ENCODE results near the gene LAMC1. TPM values are rescaled to one million over a fixed set of nuclear protein-coding genes. Genes with fewer than 3 reads are reported as not detected.
"Not testable (repeated sequence)": the region's sequence is repeated elsewhere in the genome, so short reads cannot be mapped to it uniquely, and the experiment has no call there.

Gene LAMC1
- total and polyA plus RNA-seq, 12 donors, result 22.1 to 160 (median 115) TPM

GRCh38 chr1:183061194-183061593, 38.0 kb downstream of the LAMC1 start:
- intact Hi-C loops (cut with DNase I), result no loop called here
- Histone ChIP-seq H3K9me3 (peaks cover 0 to 3% (median 0%) of the 10 kb centered on the region in 11 donors), H3K27ac (peak overlapping the region in 2 of 10 donors; percentile 10 to 38), H3K27me3 (no peaks in the 10 kb centered on the region), H3K4me1 (peaks cover 3 to 81% (median 63%) of the 10 kb centered on the region in 9 donors), H3K36me3 (peaks cover 0 to 5% (median 0%) of the 10 kb centered on the region in 9 donors), H3K4me3 (no peak overlapping the region)
- DNase-seq (no peak), ATAC-seq (peak in 1 of 8 donors; percentile 3)
- TF ChIP-seq CTCF (IDR thresholded peaks at IDR 0.05), result no peak

- H3K27ac ChIP-seq, result peak overlapping the region in 2 of 10 donors; percentile 4 to 10
- peaks cover 0 to 8% (median 0%) of the 10 kb centered on the region in 11 donors for H3K9me3 ChIP-seq
- no peak overlapping the region for H3K4me3 ChIP-seq
- no peak for TF ChIP-seq CTCF (IDR thresholded peaks at IDR 0.05)
- no peaks in the 10 kb centered on the region for H3K36me3 ChIP-seq
- intact Hi-C loops (cut with DNase I), result no loop called here
- DNase-seq, result no peak
- WGBS, 2 donors, result 29 to 36% methylated on average over 1 of the region's 1 CpG
- H3K4me1 ChIP-seq, result peaks cover 3 to 70% (median 47%) of the 10 kb centered on the region in 9 donors
- no peaks in the 10 kb centered on the region for H3K27me3 ChIP-seq
- no peak for ATAC-seq
Measured at GRCh38 chr1:183063349-183063748, 40.1 kb downstream of the LAMC1 start.

GRCh38 chr1:183065168-183065706, 42.0 kb downstream of the LAMC1 start:
- Histone ChIP-seq H3K4me3 (no peak overlapping the region), H3K36me3 (no peaks in the 10 kb centered on the region), H3K27ac (no peak overlapping the region), H3K9me3 (peaks cover 0 to 8% (median 0%) of the 10 kb centered on the region in 11 donors), H3K27me3 (no peaks in the 10 kb centered on the region), H3K4me1 (peaks cover 0 to 62% (median 38%) of the 10 kb centered on the region in 9 donors)
- DNase-seq (no peak), ATAC-seq (no peak)
- 84 to 86% methylated on average over 6 of the region's 6 CpGs for WGBS, 2 donors
- intact Hi-C loops (cut with DNase I), result no loop called here
- no peak for TF ChIP-seq CTCF (IDR thresholded peaks at IDR 0.05)

- H3K4me3 ChIP-seq; H3K9me3 ChIP-seq; ATAC-seq; intact Hi-C loops (cut with DNase I); H3K27ac ChIP-seq; H3K36me3 ChIP-seq; DNase-seq; H3K27me3 ChIP-seq: not testable (repeated sequence)
- peaks cover 5 to 62% (median 40%) of the 10 kb centered on the region in 9 donors for H3K4me1 ChIP-seq
- 75 to 88% methylated on average over 2 of the region's 2 CpGs for WGBS, 2 donors
Measured at GRCh38 chr1:183066432-183066831, 43.2 kb downstream of the LAMC1 start.

DNA sequence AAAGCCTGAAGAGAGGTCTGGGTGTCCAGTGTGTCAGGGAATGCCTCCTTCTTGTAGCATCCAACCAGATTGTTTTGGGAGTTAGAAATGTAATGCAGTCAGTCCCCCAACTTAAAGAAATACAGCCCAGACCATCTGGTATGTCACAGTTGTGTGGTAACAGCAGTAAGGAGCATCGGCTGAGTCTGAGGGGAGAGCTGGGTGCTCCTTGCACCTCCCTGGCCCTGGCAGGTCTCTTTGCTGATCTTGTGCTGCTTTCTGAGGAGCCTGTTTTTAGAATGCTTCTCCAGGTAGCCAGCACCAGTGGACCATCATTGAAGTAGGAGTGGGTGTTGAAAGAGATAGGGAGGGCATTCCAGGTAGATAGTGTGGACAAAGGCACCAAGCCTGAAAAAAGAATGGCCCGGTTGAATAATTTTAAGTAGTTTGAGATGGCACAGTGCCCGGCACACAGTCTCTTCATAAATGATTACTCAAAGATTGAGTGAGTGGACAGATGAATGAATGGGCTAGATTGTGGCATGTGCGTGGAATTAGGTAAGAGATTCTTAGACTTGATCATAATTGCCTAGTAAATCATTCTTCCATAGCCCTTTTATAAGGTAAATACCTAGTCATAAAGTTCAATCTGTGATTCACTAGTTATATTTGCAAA, 46.5 kb downstream of the LAMC1 start:
- peaks cover 0 to 8% (median 0%) of the 10 kb centered on the region in 11 donors for H3K9me3 ChIP-seq
- intact Hi-C loops (cut with DNase I), result loop anchor here in 1 of 10 donors (10.0 kb wide), 1 partner anchor 45 kb away; the partner anchor contains the start of gene LAMC1
- H3K36me3 ChIP-seq, result no peaks in the 10 kb centered on the region
- no peak overlapping the region for H3K4me3 ChIP-seq
- WGBS, 2 donors, result 65 to 66% methylated on average over 4 of the region's 4 CpGs
- no peak for TF ChIP-seq CTCF (IDR thresholded peaks at IDR 0.05)
- H3K27ac ChIP-seq, result peak overlapping the region in 3 of 10 donors; percentile 3 to 54 (median 24)
- DNase-seq (no peak), ATAC-seq (no peak)
- H3K4me1 ChIP-seq, result peaks cover 9 to 66% (median 52%) of the 10 kb centered on the region in 9 donors
- no peaks in the 10 kb centered on the region for H3K27me3 ChIP-seq
